ENCODE results near the gene VTA1. TPM values are rescaled to one million over a fixed set of nuclear protein-coding genes. Genes with fewer than 3 reads are reported as not detected.
A peak's percentile ranks its signal among the peaks of the same experiment; 100 is the strongest.
"Not testable (repeated sequence)": the region's sequence is repeated elsewhere in the genome, so short reads cannot be mapped to it uniquely, and the experiment has no call there.

Gene VTA1, protein sequence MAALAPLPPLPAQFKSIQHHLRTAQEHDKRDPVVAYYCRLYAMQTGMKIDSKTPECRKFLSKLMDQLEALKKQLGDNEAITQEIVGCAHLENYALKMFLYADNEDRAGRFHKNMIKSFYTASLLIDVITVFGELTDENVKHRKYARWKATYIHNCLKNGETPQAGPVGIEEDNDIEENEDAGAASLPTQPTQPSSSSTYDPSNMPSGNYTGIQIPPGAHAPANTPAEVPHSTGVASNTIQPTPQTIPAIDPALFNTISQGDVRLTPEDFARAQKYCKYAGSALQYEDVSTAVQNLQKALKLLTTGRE
- 10 to 100 TPM; 65.0 to 84.4 (median 75.0) TPM for polyA plus RNA-seq (ENCODE audit: insufficient read length in 4 of 4)

DNA sequence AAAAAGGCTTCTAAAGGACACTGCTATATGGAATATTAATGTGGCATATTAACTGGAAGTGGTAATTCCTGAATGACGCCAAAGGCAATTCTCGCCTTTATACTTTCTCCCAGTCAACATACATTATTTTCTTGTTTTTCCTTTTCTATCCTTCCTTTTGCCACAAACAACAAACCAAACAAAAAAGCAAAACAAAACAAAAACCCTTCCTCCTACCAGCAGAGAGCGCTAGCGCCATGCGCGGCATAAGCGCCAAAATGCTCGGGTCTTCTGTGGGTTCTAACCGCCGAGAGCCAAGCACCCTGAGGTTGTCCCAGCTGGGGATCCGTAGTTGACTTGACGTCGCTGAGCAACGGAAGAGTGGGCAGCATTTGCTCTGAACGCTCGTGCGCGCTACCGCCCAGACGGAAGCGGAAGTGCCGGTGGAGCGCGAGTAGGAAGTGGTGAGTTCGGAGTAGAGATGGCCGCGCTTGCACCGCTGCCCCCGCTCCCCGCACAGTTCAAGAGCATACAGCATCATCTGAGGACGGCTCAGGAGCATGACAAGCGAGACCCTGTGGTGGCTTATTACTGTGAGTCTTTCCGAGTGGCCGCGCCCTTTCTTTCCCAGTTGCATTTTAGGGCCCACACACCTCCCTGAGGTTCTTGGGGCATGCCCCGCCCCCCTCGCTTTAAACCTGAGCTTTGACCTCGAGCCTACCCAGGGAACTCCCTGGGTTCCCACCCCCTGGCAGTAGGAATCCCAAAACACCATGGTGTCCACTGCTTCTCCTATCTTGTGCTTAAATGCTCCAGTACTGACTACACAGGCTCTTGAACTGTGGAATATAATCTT lies at the start of gene VTA1, which contains the start of gene NMBR:
Gene VTA1, plus strand, starts transcription at position 436 of the 835 bp plus-strand sequence. Its CDS starts 25 bp downstream, at position 461.
Gene NMBR, minus strand, starts transcription at position 295 of the 835 bp plus-strand sequence. CDS start 58,464 bp downstream, outside the sequence.
- peak; percentile 95 to 100 (median 96) for DNase-seq (ENCODE audit: low read depth in 4 of 4, low spot score in 2 of 4)

DNA sequence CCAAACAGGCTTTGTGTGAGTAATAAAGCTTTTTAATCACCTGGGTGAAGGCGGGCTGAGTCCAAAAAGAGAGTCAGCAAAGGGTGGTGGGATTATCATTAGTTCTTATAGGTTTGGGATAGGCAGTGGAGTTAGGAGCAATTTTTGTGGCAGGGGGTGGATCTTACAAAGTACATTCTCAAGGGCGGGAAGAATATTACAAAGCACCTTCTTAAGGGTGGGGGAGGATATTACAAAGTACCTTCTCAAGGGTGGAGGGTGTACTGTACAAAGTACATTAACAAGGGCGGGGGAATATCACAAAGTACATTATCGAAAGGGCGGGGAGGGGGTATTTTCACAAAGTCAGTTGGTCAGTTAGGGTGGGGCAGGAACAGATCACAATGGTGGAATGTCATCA lies 42.2 kb upstream of the VTA1 start:
- not testable (repeated sequence) for DNase-seq (ENCODE audit: low read depth in 4 of 4, low spot score in 2 of 4)

DNA sequence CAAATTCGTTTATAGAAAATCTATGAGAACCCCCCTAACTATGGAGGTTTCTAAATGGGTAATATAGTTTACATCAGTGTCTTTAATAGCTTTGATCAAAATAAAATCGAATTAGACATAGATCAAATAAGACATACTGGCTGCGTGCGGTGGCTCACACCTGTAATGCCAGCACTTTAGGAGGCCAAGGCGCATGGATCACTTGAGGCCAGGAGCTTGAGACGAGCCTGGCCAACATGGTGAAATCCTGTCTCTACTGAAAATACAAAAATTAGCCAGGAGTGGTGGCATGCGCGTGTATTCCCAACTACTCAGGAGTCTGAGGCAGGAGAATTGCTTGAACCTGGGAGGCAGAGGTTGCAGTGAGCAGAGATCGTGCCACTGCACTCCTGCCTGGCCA lies 36.2 kb upstream of the VTA1 start:
- not testable (repeated sequence) for DNase-seq (ENCODE audit: low read depth in 4 of 4, low spot score in 2 of 4)

DNA sequence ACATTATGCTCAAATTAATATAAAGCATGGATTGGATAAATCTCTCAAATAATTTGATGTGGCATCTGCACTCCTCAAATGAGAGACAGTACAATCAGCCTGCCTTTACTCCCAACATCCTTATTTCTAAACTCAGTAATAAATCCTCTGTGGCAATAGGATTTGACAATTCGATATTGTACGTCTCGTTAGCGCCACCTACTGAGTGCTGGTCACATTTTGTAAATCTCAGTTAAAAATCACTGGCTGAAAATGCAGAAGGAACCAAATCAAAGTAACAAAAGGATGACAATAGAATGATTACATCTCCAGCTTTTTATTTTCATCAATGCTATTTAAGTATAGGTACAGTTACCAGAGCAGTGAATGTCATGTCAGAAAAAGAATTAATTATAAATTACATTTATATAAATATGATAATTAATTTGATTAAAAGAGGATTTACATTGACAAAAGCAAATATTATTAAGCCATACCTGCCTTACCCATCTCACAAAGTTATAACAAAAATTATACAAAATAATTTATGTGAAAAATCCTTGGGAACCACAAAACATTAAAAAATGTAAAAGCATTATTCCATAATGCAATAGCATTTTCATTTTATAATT lies 34.5 kb upstream of the VTA1 start:
- DNase-seq (ENCODE audit: low read depth in 4 of 4, low spot score in 2 of 4), result peak; percentile 17 to 47 (median 24)

DNA sequence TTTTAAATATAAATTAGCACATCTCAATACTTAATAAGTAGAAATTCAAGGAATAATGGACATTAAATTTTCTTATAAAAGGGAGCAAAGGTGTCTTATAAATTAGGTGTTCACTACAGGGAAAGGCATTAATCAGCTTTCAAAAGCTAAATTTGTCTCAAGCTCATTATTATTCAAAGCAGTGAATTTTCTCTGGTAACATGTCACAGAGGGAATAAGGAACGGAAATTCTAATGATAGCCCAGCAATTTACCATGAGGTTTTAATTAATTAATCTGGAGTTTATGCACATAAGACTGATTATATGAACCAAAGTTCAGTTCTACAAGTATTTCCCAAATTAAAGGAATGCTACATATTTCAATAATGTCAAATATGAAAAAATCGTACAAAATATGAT lies 29.7 kb upstream of the VTA1 start:
- no peak for DNase-seq (ENCODE audit: low read depth in 4 of 4, low spot score in 2 of 4)

DNA sequence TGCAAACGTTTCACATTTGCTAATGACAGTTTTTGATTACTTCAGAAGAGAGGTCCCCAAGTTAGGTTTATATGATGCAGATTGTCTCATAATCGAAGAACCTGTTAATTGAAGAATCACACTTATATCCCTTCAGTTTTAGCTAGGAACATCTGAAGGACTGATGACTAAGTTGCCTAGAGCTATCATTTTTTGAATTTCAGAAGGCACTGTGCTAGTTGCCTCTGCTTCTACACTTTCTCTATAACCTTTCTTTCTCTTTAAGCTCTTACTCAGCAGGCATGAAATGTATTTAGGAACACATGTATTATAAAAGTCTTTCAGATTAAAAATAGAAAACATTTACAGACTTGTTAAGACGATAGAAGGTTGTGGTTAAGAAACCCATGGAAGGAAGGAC lies 28.7 kb upstream of the VTA1 start:
- no peak for DNase-seq (ENCODE audit: low read depth in 4 of 4, low spot score in 2 of 4)

DNA sequence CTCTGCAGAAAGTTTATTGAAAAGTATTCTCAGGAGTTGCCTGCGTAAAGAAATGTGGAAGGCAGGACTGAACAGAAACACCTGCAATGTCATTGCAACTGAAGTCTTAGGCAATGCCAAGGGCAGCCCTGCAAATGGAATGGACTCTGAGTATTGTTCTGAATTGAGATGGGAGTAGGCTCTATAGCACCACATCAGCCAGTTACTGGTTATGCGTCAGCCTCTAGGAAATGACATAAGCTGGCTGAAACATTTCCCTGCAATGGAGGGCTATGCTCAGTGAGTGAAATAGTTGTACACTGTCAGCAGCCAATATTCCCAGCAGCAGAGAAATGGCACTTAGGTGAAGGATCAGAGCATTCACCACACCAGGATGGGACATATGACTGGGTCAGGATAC lies 28.1 kb upstream of the VTA1 start:
- DNase-seq (ENCODE audit: low read depth in 4 of 4, low spot score in 2 of 4), result no peak

DNA sequence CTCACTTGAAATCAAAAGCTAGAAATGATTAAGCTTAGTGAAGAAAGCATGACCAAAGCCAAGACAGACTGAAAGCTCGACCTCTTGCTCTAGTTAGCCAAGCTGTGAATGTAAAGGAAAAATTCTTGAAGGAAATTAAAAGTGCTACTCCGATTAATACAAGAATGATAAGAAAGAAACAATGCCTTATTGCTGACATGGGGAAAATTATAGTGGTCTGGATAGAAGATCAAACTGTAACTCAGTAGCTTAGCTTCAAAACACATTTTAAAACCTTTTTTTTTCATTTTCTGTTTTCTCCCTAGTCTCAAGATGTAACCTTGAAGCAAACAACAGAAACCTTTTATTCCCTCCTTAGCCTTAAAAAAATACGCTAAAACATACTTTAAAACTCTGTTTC lies 25.7 kb upstream of the VTA1 start:
- no peak for DNase-seq (ENCODE audit: low read depth in 4 of 4, low spot score in 2 of 4)

DNA sequence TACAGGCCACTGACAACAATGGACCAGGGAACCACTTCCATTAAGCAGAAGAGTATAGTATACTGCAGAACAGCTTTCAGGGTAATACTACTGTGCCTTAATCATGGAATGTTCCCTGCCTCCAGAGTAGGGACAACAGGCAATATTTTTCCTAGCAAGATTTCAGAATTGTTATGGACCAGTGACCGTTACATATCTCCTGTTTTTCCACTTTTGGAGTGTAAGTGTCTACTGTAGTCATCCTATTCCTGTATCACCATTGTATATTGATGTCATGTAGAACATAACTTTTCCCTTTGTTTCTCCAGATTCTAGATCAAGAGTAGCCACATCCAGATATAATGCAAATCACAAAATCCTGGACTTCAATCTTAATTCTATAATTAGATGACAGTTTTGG lies 16.2 kb upstream of the VTA1 start:
- DNase-seq (ENCODE audit: low read depth in 4 of 4, low spot score in 2 of 4), result no peak

DNA sequence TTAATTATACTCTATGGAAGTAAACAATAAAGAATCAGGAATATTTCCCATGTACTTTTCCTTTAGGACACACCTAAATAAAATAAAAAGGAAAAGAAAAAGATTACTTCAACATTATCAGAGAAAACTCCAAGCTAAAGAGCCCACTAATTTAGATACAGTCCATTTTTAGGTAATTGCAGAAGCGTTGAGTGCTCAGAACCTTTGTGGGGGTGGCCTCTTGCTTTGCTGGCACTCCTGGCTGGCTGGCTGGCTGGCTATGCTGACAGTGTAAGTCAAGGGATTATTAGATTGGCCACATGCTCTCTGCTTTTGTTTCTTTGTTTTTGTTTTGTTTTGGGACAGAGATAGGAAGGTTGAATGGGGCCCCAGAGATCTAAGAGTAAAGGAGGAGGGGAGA lies 14.4 kb upstream of the VTA1 start, which contains the start of gene GJE1:
Gene GJE1, plus strand, starts transcription at position 301 of the 400 bp plus-strand sequence. CDS start 234 bp downstream, outside the sequence.
- no peak for DNase-seq (ENCODE audit: low read depth in 4 of 4, low spot score in 2 of 4)

DNA sequence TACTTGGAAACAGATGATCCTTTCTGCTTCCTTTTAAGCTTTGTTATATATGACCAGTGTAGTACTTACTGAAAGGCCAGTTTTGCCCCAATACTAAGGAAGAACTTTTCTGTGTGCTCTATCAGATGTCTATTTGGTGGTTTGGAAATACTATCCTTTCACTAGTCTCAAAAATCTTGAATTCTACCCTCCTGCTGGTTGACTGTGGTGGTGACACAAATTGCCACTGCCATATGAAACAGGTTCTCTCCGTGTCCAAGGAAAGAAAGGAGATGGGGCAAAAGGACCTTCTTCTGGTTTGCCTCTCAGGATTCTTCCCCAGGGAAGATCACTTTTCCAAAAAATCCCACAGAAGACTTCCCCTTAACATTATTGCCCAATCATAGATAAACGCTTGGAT lies 8.2 kb upstream of the VTA1 start:
- no peak for DNase-seq (ENCODE audit: low read depth in 4 of 4, low spot score in 2 of 4)

DNA sequence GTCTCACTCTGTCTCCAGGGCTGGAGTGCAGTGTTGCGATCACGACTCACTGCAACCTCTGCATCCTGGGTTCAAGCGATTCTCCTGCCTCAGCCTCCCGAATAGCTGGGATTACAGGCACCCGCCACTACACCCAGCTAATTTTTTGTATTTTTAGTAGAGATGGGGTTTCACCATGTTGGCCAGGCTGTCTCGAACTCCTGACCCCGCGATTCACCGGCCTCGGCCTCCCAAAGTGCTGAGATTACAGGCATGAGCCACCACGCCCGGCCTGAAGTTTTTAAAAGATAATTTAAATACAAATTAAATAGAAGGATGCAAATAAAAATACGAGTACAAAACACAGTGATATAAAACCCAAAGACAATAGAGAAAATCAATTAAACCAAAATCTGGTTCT lies 5.5 kb upstream of the VTA1 start:
- DNase-seq (ENCODE audit: low read depth in 4 of 4, low spot score in 2 of 4), result not testable (repeated sequence)

DNA sequence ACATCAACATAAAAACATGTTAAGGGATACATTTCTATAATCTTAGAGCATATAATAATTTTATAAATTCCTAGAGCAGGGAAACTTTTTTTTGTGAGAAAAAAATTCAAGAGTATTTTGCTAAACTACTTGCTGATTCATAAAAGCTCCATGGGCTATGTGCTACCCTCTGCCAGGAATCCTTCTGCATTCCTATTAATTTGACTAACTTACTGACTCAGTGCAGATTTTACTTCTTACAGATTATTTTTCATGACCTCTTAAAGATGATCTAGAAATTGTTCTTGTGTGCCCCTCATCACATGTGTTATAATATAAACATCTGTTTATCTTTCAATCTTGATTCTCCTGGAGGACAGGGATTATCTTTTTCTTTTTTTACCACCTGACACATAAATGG lies 5.7 kb downstream of the VTA1 start:
- DNase-seq (ENCODE audit: low read depth in 4 of 4, low spot score in 2 of 4), result no peak

DNA sequence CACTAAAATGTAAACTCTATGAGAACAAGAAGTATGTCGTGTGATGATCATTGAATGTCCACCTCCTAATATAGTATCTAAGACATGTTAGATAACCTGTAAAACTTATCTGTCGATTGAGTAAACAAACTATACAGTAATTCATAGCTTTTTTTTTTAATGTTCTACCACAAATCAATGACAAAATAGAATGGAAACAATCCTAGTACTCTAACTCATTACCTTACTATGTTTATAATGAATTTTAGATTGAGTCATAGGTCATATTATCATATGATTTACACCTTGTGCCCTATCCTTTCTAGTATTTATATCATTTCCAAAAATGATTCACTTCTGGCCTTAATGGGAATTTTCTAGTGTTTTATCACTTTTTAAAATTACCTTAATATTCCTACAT lies 6.1 kb downstream of the VTA1 start:
- DNase-seq (ENCODE audit: low read depth in 4 of 4, low spot score in 2 of 4), result no peak

DNA sequence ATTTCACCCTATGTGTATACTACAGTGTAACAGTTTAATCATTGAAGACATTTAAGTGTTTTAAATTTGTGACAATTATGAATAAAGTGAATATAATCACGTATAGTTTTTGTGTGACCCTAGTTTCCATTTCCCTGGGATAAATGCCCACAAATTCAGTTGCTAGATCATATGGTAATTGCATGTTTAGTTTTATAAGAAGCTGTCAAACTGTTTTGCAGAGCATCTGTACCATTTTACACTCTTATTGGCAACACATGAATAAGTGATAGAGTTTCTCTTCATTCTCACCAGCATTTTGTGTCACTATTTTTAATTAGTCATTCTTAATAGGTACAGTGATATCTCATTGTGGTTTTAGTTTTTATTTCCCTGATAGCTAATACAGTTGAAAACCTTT lies 7.3 kb downstream of the VTA1 start:
- no peak for DNase-seq (ENCODE audit: low read depth in 4 of 4, low spot score in 2 of 4)

DNA sequence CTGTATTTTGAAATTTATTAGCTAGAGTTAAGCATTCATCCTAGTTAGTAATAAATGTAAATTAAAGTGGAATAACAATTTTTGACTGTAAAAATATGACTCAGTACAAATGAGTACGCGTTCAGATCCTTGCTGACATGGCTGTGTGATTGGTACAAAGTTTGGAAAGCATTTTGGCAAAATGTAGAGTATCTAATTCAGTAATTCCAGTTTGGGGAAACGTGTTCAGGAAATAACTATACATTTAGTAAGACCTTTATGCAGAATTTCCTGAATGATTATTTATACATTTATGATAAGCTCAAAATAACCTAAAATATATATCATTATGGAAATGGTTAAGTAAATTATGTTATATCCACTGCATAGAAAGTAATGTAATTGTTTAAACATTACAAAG lies 8.0 kb downstream of the VTA1 start:
- no peak for DNase-seq (ENCODE audit: low read depth in 4 of 4, low spot score in 2 of 4)

DNA sequence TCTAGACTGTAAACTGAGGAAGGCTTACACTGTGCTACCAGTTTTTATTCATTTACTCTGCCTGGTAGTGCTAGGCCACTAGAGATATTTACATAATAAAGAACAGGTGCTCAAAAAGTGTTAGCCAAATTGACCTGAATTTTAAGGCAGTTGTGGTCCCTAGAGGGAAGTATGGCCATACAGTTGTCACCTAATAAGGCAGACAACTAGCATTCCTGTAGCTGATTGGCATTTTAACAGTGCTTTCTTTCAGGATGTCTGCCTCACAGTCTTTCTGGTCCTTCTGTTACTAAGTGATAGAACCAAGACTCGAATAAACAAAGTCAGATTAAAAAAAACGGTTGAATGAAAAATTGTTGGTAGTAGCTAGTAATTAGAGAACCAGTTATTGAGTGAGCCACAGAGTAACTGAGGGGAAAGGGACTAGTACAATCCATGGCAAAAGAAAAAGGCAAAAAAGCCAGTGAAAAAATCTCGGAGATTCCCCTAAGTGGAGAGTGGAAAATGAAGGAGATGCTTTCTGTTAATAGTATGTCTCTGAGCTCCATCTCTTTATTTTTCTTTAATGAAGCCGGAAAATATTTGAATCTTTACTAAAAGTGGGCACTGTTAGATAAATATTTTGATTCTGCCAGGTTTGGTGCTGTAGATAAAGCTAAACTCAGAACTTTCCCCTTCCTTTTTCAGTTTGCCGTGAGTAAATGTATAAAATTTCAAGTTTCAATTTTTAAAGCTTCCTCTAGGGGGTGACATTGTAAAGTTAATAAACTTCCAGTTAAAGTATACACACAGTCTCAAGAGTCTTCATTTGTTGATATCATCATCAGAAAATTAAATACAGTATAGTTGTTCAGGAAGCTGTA lies 9.1 kb downstream of the VTA1 start:
- DNase-seq (ENCODE audit: low read depth in 4 of 4, low spot score in 2 of 4), result no peak

DNA sequence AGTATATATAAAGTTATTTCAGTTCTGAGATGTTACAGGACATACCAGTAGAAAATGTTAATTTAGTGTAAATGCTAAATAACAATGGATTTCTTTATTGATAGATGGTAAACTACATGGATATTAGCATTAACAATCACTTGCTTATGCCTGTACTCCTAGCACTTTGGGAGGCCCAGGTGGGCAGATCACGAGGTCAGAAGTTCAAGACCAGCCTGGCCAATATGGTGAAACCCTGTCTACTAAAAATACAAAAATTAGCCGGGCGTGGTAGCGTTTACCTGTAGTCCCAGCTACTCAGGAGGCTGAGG lies 9.7 kb downstream of the VTA1 start:
- DNase-seq (ENCODE audit: low read depth in 4 of 4, low spot score in 2 of 4), result not testable (repeated sequence)

DNA sequence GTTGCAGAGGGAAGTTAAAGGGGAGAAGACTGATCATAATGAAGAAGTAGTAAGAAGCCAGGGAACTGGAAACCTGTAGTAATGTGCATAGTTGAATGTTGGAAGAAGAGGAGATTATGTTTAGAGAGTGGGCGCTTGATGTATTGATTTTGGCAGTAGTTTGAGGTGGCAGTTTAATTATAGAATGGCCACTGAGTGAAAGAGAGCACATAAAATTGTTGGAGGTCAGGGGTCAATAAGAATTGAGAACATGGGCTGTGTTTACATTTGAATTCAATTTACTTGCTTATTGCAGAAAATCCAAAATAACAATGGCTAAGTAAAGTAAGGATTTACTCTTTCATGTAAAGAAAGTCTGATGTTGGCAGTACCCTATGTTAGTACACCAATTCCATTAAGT lies 15.7 kb downstream of the VTA1 start:
- DNase-seq (ENCODE audit: low read depth in 4 of 4, low spot score in 2 of 4), result no peak

DNA sequence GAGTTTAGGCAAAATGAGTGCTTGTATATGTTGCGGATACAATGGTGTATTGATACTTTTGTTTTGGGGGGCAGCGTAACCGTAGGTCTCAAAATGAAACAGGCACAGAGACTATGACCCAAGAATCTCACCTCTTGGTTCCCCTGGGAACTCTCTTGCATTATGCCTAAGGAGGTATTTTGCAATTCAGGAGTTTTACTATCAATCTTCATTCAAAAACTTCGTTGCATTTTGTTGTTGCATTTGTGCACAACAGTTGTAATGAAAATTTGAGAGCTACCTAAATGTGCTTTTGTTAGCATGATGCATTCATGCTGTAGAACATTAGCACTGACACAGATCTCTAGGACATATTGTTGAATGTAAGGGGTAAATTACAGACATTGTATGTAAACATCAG lies 18.2 kb downstream of the VTA1 start:
- DNase-seq (ENCODE audit: low read depth in 4 of 4, low spot score in 2 of 4), result no peak
